ENCODE data around the gene OR2A14.

The OR2A14 gene

GRCh38 chr7:144133307-144133706 lies 10.3 kb downstream of the OR2A14 start:
- no peaks in the 10 kb centered on the region for H3K36me3 ChIP-seq (replicated peaks)
- DNase-seq, result no peak
- in situ Hi-C loops (cut with HindIII; ENCODE audit: low pct_ligation_motif_present, low sequenced_read_pairs), result no loop called here
- H3K27me3 ChIP-seq (replicated peaks), result no peaks in the 10 kb centered on the region
- TF ChIP-seq, protein P1, sequence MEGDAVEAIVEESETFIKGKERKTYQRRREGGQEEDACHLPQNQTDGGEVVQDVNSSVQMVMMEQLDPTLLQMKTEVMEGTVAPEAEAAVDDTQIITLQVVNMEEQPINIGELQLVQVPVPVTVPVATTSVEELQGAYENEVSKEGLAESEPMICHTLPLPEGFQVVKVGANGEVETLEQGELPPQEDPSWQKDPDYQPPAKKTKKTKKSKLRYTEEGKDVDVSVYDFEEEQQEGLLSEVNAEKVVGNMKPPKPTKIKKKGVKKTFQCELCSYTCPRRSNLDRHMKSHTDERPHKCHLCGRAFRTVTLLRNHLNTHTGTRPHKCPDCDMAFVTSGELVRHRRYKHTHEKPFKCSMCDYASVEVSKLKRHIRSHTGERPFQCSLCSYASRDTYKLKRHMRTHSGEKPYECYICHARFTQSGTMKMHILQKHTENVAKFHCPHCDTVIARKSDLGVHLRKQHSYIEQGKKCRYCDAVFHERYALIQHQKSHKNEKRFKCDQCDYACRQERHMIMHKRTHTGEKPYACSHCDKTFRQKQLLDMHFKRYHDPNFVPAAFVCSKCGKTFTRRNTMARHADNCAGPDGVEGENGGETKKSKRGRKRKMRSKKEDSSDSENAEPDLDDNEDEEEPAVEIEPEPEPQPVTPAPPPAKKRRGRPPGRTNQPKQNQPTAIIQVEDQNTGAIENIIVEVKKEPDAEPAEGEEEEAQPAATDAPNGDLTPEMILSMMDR (IDR thresholded peaks at IDR 0.05; ENCODE audit: low read depth, low read length, missing control alignments), result no peak
- no peak overlapping the region for H3K27ac ChIP-seq
- no peak overlapping the region for H3K4me3 ChIP-seq (ENCODE audit: low read depth, low read length)

DNA sequence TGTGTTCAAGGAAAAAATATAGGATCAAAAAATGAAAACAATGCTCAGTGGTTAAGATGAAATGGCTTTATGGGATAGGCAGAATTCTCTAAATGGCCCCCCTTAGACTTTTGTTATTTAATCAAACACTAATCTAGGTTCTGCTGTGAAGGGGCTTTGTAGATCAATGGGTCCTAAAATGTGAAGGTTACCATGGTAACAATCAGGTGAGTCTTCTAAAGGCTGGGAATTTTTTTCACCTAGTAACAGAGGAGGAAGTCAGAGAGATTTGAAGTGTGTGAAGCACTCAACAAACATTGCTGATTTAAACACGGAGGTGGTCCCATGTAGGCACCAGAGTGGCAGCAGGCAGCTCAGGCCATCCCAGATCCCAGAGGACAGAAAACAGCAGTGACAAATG lies 11.1 kb downstream of the OR2A14 start:
- DNase-seq, result no peak
- TF ChIP-seq, protein P1 (IDR thresholded peaks at IDR 0.05; ENCODE audit: low read depth, low read length, missing control alignments), result no peak
- H3K27me3 ChIP-seq (replicated peaks), result no peaks in the 10 kb centered on the region
- H3K4me3 ChIP-seq (ENCODE audit: low read depth, low read length), result no peak overlapping the region
- H3K27ac ChIP-seq, result no peak overlapping the region
- no peaks in the 10 kb centered on the region for H3K36me3 ChIP-seq (replicated peaks)
- in situ Hi-C loops (cut with HindIII; ENCODE audit: low pct_ligation_motif_present, low sequenced_read_pairs), result no loop called here

GRCh38 chr7:144137501-144137900 lies 14.5 kb downstream of the OR2A14 start:
- no peaks in the 10 kb centered on the region for H3K36me3 ChIP-seq (replicated peaks)
- in situ Hi-C loops (cut with HindIII; ENCODE audit: low pct_ligation_motif_present, low sequenced_read_pairs), result no loop called here
- no peak for DNase-seq
- no peaks in the 10 kb centered on the region for H3K27me3 ChIP-seq (replicated peaks)
- H3K27ac ChIP-seq, result no peak overlapping the region
- no peak overlapping the region for H3K4me3 ChIP-seq (ENCODE audit: low read depth, low read length)
- TF ChIP-seq, protein P1 (IDR thresholded peaks at IDR 0.05; ENCODE audit: low read depth, low read length, missing control alignments), result no peak

DNA sequence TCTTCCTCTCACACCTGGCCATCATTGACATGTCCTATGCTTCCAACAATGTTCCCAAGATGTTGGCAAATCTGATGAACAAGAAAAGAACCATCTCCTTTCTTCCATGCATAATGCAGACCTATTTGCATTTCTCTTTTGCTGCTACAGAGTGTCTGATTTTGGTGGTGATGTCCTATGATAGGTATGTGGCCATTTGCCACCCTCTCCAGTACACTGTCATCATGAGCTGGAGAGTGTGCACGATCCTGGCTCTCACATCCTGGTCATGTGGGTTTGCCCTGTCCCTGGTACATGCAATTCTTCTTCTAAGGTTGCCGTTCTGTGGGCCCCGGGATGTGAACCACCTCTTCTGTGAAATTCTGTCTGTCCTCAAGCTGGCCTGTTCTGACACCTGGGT lies 19.2 kb downstream of the OR2A14 start:
- TF ChIP-seq, protein P1 (IDR thresholded peaks at IDR 0.05; ENCODE audit: low read depth, low read length, missing control alignments), result no peak
- H3K27ac ChIP-seq, result no peak overlapping the region
- H3K27me3 ChIP-seq (replicated peaks), result no peaks in the 10 kb centered on the region
- in situ Hi-C loops (cut with HindIII; ENCODE audit: low pct_ligation_motif_present, low sequenced_read_pairs), result no loop called here
- H3K4me3 ChIP-seq (ENCODE audit: low read depth, low read length), result no peak overlapping the region
- DNase-seq, result no peak
- H3K36me3 ChIP-seq (replicated peaks), result no peaks in the 10 kb centered on the region

GRCh38 chr7:144144426-144144825 lies 21.4 kb downstream of the OR2A14 start:
- H3K27me3 ChIP-seq (replicated peaks), result no peaks in the 10 kb centered on the region
- no peak overlapping the region for H3K27ac ChIP-seq
- TF ChIP-seq, protein P1 (IDR thresholded peaks at IDR 0.05; ENCODE audit: low read depth, low read length, missing control alignments), result no peak
- no peak for DNase-seq
- no peaks in the 10 kb centered on the region for H3K36me3 ChIP-seq (replicated peaks)
- no peak overlapping the region for H3K4me3 ChIP-seq (ENCODE audit: low read depth, low read length)
- in situ Hi-C loops (cut with HindIII; ENCODE audit: low pct_ligation_motif_present, low sequenced_read_pairs), result no loop called here

- no peaks in the 10 kb centered on the region for H3K36me3 ChIP-seq (replicated peaks)
- no peak overlapping the region for H3K27ac ChIP-seq
- no peak for DNase-seq
- TF ChIP-seq, protein P1 (IDR thresholded peaks at IDR 0.05; ENCODE audit: low read depth, low read length, missing control alignments), result no peak
- in situ Hi-C loops (cut with HindIII; ENCODE audit: low pct_ligation_motif_present, low sequenced_read_pairs), result no loop called here
- H3K4me3 ChIP-seq (ENCODE audit: low read depth, low read length), result no peak overlapping the region
- no peaks in the 10 kb centered on the region for H3K27me3 ChIP-seq (replicated peaks)
Measured at GRCh38 chr7:144148224-144148827, 25.4 kb downstream of the OR2A14 start.
